Endodermal cell (in vitro differentiated cells): ENCODE measurements around the gene OR56A1. TPM values are rescaled to one million over a fixed set of nuclear protein-coding genes. Genes with fewer than 3 reads are reported as not detected.

ENCODE experiments used
- DNase-seq: peaks from one replicate; pipeline ENCODE4 v3.0.0-alpha.2; 2017
- H3K27ac ChIP-seq: 2 replicates; pipeline ENCODE4 v1.5.1; 2013; ENCODE audit warnings: mild to moderate bottlenecking, low read depth, low read length, moderate library complexity
- H3K27me3 ChIP-seq: 2 replicates; pipeline ENCODE4 v1.6.1; 2013; ENCODE audit warnings: mild to moderate bottlenecking, low read length, moderate library complexity; ENCODE audit not compliant: insufficient read depth, control insufficient read depth, poor library complexity, severe bottlenecking
- H3K36me3 ChIP-seq: 2 replicates; pipeline ENCODE4 v1.7.0; 2013; ENCODE audit warnings: mild to moderate bottlenecking, low read length, moderate library complexity; ENCODE audit not compliant: control insufficient read depth, insufficient read depth
- H3K4me1 ChIP-seq: one replicate; pipeline ENCODE4 v1.7.0; 2013; ENCODE audit warnings: low read length; ENCODE audit not compliant: control insufficient read depth, insufficient read depth
- H3K4me3 ChIP-seq: 2 replicates; pipeline ENCODE4 v1.5.1; 2013; ENCODE audit warnings: mild to moderate bottlenecking, low read length, moderate library complexity
- H3K9ac ChIP-seq: 2 replicates; pipeline ENCODE4 v1.6.1; 2013; ENCODE audit warnings: mild to moderate bottlenecking, low read length, moderate library complexity; ENCODE audit not compliant: poor library complexity, severe bottlenecking; ENCODE audit errors: extremely low read depth
- H3K9me3 ChIP-seq: 2 replicates; pipeline ENCODE4 v1.6.1; 2013; ENCODE audit warnings: mild to moderate bottlenecking, low read length, moderate library complexity; ENCODE audit not compliant: control insufficient read depth
- H3K27ac Mint-ChIP-seq: 2 replicates; pipeline ENCODE4 v1.8.0; 2020; ENCODE audit warnings: mixed read lengths
- H3K27me3 Mint-ChIP-seq: 2 replicates; pipeline ENCODE4 v1.8.0; 2021; ENCODE audit warnings: mild to moderate bottlenecking, mixed read lengths; ENCODE audit not compliant: insufficient read depth
- H3K36me3 Mint-ChIP-seq: 2 replicates; pipeline ENCODE4 v1.8.0; 2020; ENCODE audit warnings: low read depth, mixed read lengths
- H3K4me1 Mint-ChIP-seq: 2 replicates; pipeline ENCODE4 v1.8.0; 2020; ENCODE audit warnings: mixed read lengths
- H3K4me3 Mint-ChIP-seq: 2 replicates; pipeline ENCODE4 v1.8.0; 2020; ENCODE audit warnings: mild to moderate bottlenecking, moderate library complexity, mixed read lengths
- H3K9me3 Mint-ChIP-seq: 2 replicates; pipeline ENCODE4 v1.8.0; 2020; ENCODE audit warnings: mild to moderate bottlenecking, mixed read lengths
- CTCF ChIP-seq: fragments of 200-600 bp; sonication (generic); conservative IDR thresholded peaks from 2 replicates; pipeline ENCODE4 v1.5.0; 2021; ENCODE audit warnings: antibody characterized with exemption, mild to moderate bottlenecking
- WGBS, 2 experiments: methylation state at CpG; one replicate each; pipeline versions ENCODE4 v1.1.5 to v1.1.7; 2013; ENCODE audit warnings: missing lambda C conversion rate in 2 of 2, mixed read lengths in 1 of 2; ENCODE audit not compliant: insufficient coverage in 1 of 2, insufficient read length in 1 of 2; 5-methylcytosine and 5-hydroxymethylcytosine counted together
- total RNA-seq, 2 donors: library from RNA; stranded (reverse); fragmentation: NEBNext Ultra II Directional in 1 of 2; extraction: Animal tissue kit (Norgen Biotek cat#: 25700) in 1 of 2; gene quantifications; 2 replicates in 1 of 2; 3 replicates in 1 of 2; pipeline ENCODE4 v1.2.1, GENCODE V29; 2021

Gene OR56A1
- total RNA-seq, 2 donors from 2014 or later = 0.15 to 0.31 TPM

GRCh38 chr11:6006846-6007245 lies 23.7 kb downstream of the OR56A1 start, which contains the start of gene OR56A4:
Gene OR56A4, minus strand, starts transcription at chr11:6006946. Its CDS starts 3,954 bp downstream, at chr11:6002992.
- no peak for TF ChIP-seq CTCF
- Histone ChIP-seq H3K27me3 (peaks cover 47% of the 10 kb centered on the region), H3K4me3 (no peak within 1 kb of the TSS), H3K9me3 (no peaks in the 10 kb centered on the region), H3K9ac (no peak within 1 kb of the TSS), H3K27ac (no peak within 1 kb of the TSS), H3K4me1 (no peaks in the 10 kb centered on the region), H3K36me3 (no peaks in the 10 kb centered on the region)
- no peak within 1 kb of the TSS for H3K4me3 Mint-ChIP-seq
- peaks cover 44% of the 10 kb centered on the region for H3K27me3 Mint-ChIP-seq
- no peaks in the 10 kb centered on the region for H3K9me3 Mint-ChIP-seq
- H3K36me3 Mint-ChIP-seq = no peaks in the 10 kb centered on the region
- peaks cover 2% of the 10 kb centered on the region for H3K4me1 Mint-ChIP-seq
- DNase-seq = no peak
- H3K27ac Mint-ChIP-seq = no peak within 1 kb of the TSS

- Histone ChIP-seq H3K27ac (no peak overlapping the region), H3K9ac (no peak overlapping the region), H3K27me3 (peaks cover 52% of the 10 kb centered on the region), H3K9me3 (no peaks in the 10 kb centered on the region), H3K36me3 (no peaks in the 10 kb centered on the region), H3K4me1 (no peaks in the 10 kb centered on the region), H3K4me3 (no peak overlapping the region)
- H3K4me3 Mint-ChIP-seq = no peak overlapping the region
- no peak overlapping the region for H3K27ac Mint-ChIP-seq
- H3K9me3 Mint-ChIP-seq = no peaks in the 10 kb centered on the region
- peaks cover 46% of the 10 kb centered on the region for H3K27me3 Mint-ChIP-seq
- no peak for DNase-seq
- H3K36me3 Mint-ChIP-seq = no peaks in the 10 kb centered on the region
- no peak for TF ChIP-seq CTCF
- peaks cover 2% of the 10 kb centered on the region for H3K4me1 Mint-ChIP-seq
Measured at GRCh38 chr11:6006395-6006794, 24.2 kb downstream of the OR56A1 start.

GRCh38 chr11:6002202-6002699 lies 28.3 kb downstream of the OR56A1 start:
- no peaks in the 10 kb centered on the region for H3K4me1 ChIP-seq
- H3K4me3 ChIP-seq = no peak overlapping the region
- H3K36me3 ChIP-seq = no peaks in the 10 kb centered on the region
- H3K9ac ChIP-seq = no peak overlapping the region
- Mint-ChIP-seq H3K9me3 (no peaks in the 10 kb centered on the region), H3K4me3 (no peak overlapping the region), H3K27me3 (peaks cover 50% of the 10 kb centered on the region), H3K36me3 (no peaks in the 10 kb centered on the region), H3K27ac (no peak overlapping the region), H3K4me1 (peaks cover 2% of the 10 kb centered on the region)
- no peak for TF ChIP-seq CTCF
- no peaks in the 10 kb centered on the region for H3K9me3 ChIP-seq
- no peak for DNase-seq
- 94 to 96% methylated on average over 5 of the region's 7 CpGs for WGBS, 2 experiments
- peaks cover 51% of the 10 kb centered on the region for H3K27me3 ChIP-seq
- H3K27ac ChIP-seq = no peak overlapping the region
